Measurements from ENCODE around the gene MAD2L1BP.
"Not testable (repeated sequence)": the region's sequence is repeated elsewhere in the genome, so short reads cannot be mapped to it uniquely, and the experiment has no call there.

The MAD2L1BP gene

DNA sequence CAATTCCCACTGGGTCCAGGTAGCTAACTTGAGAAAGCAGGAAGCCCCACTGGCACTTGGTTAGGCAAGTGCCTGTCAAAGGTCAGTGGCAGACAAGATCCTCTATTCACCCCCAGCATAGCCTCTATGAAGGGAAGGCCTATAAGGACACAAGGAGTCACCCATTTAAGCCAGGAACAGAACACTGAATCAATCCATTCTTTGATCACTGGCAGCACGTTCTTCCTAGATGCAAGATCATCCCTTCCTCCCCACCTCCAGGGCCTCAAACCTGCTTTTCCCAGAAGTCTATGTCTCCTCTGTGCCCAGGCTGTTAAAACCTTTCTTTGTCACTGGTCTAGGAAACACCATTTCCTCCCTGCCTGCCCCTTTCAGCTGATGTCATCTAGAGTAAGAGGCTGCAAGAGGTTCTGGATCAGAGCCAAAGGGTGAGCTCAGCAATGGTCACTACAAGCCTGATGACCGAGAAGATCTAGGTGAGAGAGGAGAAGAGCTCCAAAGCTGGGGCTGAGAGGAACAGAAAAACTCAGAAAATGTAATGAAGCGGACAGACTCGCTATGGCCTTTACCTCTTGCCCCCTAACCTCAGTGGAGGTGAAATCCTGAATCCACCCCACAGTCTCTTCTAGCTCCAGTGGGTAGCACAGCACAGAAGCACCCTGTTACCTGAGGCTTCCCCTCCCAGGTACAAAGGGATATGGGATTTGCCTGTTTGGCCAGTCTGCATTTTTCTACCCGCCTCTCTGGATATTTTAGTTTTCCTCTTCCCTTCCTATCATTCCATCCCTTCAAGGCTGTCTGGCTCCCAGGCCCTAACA lies 8.4 kb upstream of the MAD2L1BP start:
- no peak for DNase-seq (ENCODE audit: low read depth)

DNA sequence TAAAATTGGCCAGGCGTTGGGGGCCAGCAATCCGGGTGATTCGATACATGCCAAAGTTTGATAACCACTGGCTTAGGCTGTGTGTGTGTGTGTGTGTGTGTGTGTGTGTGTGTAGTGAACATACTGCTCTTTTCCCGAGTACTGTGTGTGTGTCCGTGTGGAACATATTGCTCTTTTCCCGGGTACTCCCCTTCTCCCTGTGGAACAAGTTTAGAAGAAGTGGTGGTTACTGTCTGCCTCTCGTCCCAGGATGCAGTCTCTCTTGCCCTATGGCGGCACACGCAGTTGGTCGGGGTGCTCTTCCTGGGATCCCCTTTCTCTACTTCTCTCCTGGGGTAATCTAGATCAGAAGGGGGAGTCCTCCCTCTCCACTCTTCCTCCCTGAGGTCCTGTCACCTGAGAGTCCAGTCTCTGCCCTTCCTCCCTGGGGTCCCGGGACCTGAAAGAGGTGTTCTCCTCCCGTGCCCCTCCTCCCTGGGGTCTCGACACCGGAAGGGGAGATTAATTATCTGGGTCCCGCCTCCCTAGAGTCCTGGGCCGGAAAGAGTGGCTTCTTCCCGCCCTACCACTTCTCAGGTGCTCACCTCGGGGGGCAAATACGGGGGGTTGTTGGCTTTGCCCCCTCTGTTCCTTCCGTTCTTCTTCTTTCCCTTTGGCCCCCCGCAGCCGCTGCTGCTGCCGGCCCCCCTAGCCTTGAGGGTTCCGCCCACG lies 7.1 kb upstream of the MAD2L1BP start:
- peak; percentile 12 for DNase-seq (ENCODE audit: low read depth)

DNA sequence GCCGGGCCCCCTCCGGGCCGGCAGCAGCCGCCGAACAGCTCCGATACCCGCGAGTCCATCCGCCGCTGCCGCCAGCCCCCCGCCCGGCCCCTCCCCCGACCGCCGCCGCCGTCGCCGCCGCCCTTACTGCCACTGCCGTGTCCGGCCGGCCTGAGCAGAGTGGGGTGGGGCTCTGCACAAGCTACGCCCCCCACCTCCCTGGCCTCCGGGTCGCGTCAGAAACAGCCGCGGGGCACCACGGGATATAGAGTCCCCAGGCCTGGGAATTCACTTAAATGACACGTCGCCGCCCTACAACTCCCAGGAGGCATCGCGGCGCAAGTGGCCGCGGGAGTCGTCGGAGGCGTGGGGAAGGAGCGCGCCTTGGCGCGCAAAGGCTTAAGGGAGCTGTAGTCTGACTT lies 6.5 kb upstream of the MAD2L1BP start, which contains the start of gene GTPBP2:
Gene GTPBP2 (minus strand): TSS at position 161 of the 401 bp plus-strand sequence. CDS start 102 bp downstream, at position 59.
- DNase-seq (ENCODE audit: low read depth), result peak; percentile 85

DNA sequence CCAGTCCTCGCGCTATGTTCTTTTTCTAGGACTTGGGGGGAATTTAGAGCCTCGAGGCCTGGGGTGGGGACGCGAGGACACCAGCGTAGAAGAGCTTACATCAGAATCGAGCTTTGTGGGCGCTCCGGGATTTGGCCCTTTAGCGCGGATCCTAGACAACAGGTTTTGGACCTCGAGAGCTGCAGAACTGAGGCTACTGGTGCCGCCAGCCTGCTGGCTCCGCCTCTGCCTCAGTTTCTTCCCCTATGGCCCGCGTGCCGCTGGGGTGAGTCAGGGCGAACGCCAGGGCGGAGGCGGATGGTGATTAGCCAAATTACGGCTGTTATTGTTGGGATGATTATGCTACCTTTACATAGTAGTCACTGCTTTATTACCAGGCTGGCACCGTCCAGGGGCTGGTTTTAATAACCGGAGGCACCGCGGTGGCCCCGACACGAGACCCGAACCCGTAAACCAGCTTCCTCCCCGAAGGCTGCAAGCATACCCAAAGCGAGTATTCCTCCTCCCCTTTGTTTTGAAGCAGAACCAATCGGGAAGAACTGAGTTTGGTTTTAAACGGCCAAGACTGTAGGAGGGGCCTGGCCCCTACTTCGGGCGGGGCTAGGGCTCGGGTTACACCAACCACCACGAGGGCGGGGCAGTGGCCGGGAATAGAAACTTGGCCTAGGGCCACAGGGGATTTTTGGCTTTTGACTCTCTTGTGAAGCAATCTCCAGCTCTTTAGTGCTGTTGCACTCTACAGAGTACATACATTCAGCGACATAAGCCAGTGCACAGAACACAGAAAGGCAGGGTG lies 5.9 kb upstream of the MAD2L1BP start:
- DNase-seq (ENCODE audit: low read depth), result peak; percentile 57

DNA sequence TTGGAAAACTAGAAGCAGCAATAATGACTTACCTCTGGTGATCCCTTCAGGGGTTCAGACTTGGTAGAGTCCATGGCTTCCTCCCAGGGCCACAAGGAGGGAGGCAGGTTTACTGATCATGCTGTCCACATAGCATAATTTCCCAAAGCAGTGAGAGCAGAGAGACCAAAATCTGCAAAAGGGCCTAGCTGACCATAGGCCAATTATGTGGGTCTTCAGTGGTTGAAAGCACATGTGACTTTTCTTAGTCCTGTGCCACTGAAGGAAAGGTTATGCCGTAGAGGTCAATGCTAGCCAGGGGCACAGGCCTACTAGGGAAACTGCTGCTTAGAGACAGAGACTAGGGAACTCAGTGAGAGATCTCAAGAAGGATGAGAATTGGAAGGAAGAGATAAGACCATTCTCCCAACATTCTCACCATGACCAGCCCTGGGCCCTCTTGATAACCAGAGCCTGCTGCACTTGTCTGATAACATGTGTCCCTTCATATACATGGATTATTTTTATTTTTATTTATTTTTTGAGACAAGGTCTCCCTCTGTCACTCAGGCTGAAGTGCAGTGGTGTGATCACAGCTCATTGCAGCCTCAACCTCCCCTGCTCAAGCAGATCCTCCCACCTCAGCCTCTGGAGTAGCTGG lies 4.5 kb upstream of the MAD2L1BP start:
- DNase-seq (ENCODE audit: low read depth), result no peak

DNA sequence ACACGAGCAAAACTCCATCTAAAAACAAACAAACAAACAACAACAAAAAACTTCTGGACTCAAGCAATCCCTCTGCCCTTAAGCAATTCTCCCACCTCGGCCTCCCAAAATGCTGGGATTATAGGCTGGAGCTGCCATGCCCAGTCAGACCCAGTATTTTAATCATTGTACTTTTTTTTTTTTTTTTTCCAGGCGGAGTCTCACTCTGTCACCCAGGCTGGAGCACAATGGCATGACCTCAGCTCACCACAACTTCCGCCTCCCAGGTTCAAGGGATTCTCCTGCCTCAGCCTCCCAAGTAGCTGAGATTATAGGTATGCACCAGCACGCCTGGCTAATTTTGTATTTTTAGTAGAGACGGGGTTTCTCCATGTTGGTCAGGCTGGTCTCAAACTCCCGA lies 2.6 kb upstream of the MAD2L1BP start:
- DNase-seq (ENCODE audit: low read depth), result not testable (repeated sequence)

DNA sequence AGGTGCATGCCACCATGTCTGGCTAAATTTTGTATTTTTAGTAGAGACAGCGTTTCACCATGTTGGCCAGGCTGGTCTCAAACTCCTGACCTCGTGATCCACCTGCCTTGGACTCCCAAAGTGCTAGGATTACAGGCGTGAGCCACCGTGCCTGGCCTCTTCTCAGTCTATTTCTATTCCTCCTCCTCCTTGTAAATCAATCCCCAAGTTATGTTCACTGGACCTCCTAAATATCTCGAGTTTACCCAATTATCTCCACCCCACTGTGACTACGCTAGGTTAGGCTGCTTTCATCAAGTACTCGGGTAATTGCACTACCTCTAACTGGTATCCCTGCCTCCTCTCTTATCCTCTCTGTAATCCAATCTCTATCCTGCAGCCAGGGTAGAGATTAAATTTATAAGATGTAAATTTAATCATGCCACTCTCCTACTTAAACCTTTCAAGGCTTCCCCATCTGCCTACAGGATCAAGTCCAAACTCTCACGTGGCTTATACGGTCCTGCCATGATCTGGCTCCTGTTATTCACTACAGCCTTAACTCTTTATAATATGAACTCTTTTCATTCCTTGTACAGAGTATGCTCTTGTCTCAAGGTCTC lies 837 bp upstream of the MAD2L1BP start:
- DNase-seq (ENCODE audit: low read depth), result no peak

DNA sequence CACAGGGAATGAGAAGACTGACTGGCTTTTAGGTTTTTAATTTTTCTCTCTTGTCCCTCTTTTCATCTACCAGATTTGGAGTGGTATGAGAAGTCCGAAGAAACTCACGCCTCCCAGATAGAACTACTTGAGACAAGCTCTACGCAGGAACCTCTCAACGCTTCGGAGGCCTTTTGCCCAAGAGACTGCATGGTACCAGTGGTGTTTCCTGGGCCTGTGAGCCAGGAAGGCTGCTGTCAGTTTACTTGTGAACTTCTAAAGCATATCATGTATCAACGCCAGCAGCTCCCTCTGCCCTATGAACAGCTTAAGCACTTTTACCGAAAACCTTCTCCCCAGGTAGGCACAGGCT lies 644 bp downstream of the MAD2L1BP start:
- no peak for DNase-seq (ENCODE audit: low read depth)

GRCh38 chr6:43639984-43640800 lies 4.6 kb downstream of the MAD2L1BP start:
- DNase-seq (ENCODE audit: low read depth), result no peak

GRCh38 chr6:43644940-43645612 lies 9.4 kb downstream of the MAD2L1BP start, which contains the start of gene RSPH9:
RSPH9 (plus strand) TSS chr6:43645036; CDS start chr6:43645099, 63 bp downstream.
- no peak for DNase-seq (ENCODE audit: low read depth)

GRCh38 chr6:43645613-43645964 lies 9.9 kb downstream of the MAD2L1BP start:
- no peak for DNase-seq (ENCODE audit: low read depth)

- DNase-seq (ENCODE audit: low read depth), result no peak
These were observed 12.0 kb downstream of the MAD2L1BP start for GRCh38 chr6:43647613-43648012.

DNA sequence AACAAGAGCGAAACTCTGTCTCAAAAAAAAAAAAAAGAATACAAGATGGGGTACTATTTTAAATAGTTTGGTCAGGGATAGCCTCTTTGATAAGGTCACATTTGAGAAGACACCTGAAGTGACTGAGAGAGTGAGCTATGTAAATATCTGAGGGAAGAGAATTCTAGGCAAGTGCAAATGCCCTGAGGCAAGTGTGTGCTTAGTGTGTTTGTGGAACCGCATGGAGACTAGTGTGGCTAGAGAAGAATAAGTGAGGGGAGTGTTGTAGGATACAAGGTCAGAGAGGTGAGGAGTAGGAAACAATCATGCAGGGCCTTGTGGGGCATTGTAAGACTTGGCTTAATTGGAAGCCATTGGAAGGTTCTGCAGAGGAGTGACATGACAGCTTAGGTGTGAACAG lies 12.6 kb downstream of the MAD2L1BP start:
- no peak for DNase-seq (ENCODE audit: low read depth)

DNA sequence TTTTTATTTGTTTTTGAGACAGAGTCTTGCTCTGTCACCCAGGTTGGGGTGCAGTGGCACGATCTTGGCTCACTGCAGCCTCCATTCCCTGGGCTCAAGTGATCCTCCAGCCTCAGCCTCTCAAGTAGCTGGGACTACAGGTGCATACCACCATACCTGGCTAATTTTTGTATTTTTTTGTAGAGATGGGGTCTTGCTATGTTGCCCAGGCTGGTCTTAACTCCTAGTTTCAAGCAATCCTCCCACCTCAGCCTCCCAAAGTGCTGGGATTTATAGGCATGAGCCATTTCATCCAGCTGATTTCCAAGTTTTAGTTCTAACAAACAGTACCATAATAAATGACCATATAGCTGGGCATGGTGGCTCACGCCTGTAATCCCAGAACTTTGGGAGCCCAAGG lies 17.2 kb downstream of the MAD2L1BP start:
- DNase-seq (ENCODE audit: low read depth), result not testable (repeated sequence)

GRCh38 chr6:43657221-43657802 lies 21.7 kb downstream of the MAD2L1BP start:
- no peak for DNase-seq (ENCODE audit: low read depth)

GRCh38 chr6:43658161-43658560 lies 22.5 kb downstream of the MAD2L1BP start:
- DNase-seq (ENCODE audit: low read depth), result no peak

- not testable (repeated sequence) for DNase-seq (ENCODE audit: low read depth)
These were observed 27.3 kb downstream of the MAD2L1BP start for GRCh38 chr6:43662948-43663347.

- no peak for DNase-seq (ENCODE audit: low read depth)
These were observed 29.7 kb downstream of the MAD2L1BP start for GRCh38 chr6:43665376-43665775.

- DNase-seq (ENCODE audit: low read depth), result no peak
These were observed 30.7 kb downstream of the MAD2L1BP start for GRCh38 chr6:43666196-43666920.

Data from stimulated activated CD8-positive, alpha-beta memory T cell treated with anti-CD3 and anti-CD28 coated beads, Interleukin-15, amount 100 ng/mL, for 24 hours (primary cell).